C4-2B (cell line): ENCODE results near the gene USP15.
"Not testable (repeated sequence)": the region's sequence is repeated elsewhere in the genome, so short reads cannot be mapped to it uniquely, and the experiment has no call there.

Experiments
- ZFX ChIP-seq: fragments of 450-650 bp; IDR thresholded peaks from 2 replicates; pipeline ENCODE4 v1.6.1; 2017
- TF ChIP-seq, protein P1 (sequence below): fragments of 450-650 bp; conservative IDR thresholded peaks from 2 replicates; pipeline ENCODE4 v1.5.1; 2017; ENCODE audit warnings: mild to moderate bottlenecking

DNA sequence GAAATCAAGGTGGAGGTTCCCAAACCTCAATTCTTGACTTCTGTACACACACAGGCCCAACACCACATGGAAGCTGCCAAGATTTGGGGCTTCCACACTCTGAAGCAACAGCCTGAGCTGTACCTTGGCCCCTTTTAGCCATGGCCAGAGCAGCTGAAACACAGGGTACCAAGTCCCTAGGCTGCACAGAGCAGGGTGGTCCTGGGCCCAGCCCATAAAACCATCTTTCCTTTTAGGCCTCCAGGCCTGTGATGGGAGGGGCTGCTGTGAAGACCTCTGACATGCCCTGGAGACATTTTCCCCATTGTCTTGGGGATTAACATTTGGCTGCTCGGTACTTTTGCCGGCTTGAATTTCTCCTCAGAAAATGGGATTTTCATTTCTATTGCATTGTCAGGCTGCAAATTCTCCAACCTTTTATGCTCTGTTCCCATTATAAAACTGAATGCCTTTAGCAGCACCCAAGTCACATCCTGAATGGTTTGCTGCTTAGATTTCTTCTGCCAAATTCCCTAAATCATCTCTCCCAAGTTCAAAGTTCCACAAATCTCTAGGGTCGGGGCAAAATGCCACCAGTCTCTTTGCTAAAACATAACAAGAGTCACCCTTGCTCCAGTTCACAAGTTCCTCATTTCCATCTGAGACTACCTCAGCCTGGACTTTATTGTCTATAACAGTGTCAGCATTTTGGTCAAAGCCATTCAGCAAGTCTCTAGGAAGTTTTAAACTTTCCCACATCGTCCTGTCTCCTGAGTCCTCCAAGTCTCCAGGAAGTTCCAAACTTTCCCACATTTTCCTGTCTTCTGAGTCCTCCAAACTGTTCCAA is 84.7 kb downstream of the USP15 start:
- TF ChIP-seq, protein P1, sequence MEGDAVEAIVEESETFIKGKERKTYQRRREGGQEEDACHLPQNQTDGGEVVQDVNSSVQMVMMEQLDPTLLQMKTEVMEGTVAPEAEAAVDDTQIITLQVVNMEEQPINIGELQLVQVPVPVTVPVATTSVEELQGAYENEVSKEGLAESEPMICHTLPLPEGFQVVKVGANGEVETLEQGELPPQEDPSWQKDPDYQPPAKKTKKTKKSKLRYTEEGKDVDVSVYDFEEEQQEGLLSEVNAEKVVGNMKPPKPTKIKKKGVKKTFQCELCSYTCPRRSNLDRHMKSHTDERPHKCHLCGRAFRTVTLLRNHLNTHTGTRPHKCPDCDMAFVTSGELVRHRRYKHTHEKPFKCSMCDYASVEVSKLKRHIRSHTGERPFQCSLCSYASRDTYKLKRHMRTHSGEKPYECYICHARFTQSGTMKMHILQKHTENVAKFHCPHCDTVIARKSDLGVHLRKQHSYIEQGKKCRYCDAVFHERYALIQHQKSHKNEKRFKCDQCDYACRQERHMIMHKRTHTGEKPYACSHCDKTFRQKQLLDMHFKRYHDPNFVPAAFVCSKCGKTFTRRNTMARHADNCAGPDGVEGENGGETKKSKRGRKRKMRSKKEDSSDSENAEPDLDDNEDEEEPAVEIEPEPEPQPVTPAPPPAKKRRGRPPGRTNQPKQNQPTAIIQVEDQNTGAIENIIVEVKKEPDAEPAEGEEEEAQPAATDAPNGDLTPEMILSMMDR, result not testable (repeated sequence)
- not testable (repeated sequence) for TF ChIP-seq ZFX
